Kidney (tissue), 14 donors: ENCODE measurements around the gene CLEC2L. TPM values are rescaled to one million over a fixed set of nuclear protein-coding genes. Genes with fewer than 3 reads are reported as not detected.

Experiments used
- DNase-seq, 5 donors: peaks; one replicate each; pipeline ENCODE4 v3.0.0-alpha.2; 2013 to 2020
- FAIRE-seq: peaks from 2 replicates; lab custom pipeline; 2012; peaks lifted over from hg19 to GRCh38; lab: Jason Lieb, UNC
- H3K27ac ChIP-seq, 2 donors: one replicate each; pipeline ENCODE4 v1.7.0; 2013; ENCODE audit warnings: low read depth in 2 of 2, low read length in 2 of 2, inconsistent platforms in 1 of 2
- H3K27me3 ChIP-seq: one replicate; pipeline ENCODE4 v1.7.1; 2013; ENCODE audit warnings: low read length, inconsistent platforms; ENCODE audit not compliant: control insufficient read depth, insufficient read depth
- H3K36me3 ChIP-seq, 3 donors: one replicate each; pipeline versions ENCODE4 v1.7.0 to v1.7.1; 2013; ENCODE audit warnings: low read length in 3 of 3, control low read depth in 1 of 3, inconsistent platforms in 1 of 3; ENCODE audit not compliant: insufficient read depth in 3 of 3, control insufficient read depth in 2 of 3
- H3K4me1 ChIP-seq, 3 donors: one replicate each; pipeline versions ENCODE4 v1.7.0 to v1.7.1; 2013; ENCODE audit warnings: low read length in 3 of 3, inconsistent platforms in 1 of 3, low read depth in 1 of 3; ENCODE audit not compliant: control insufficient read depth in 2 of 3, insufficient read depth in 2 of 3
- H3K4me3 ChIP-seq, 3 donors: one replicate each; pipeline versions ENCODE4 v1.7.0 to v1.8.1; 2013; ENCODE audit warnings: low read length in 3 of 3, control low read depth in 1 of 3, inconsistent platforms in 1 of 3
- H3K9ac ChIP-seq, 3 donors: one replicate each; pipeline versions ENCODE4 v1.7.0 to v1.7.1; 2013; ENCODE audit warnings: low read length in 3 of 3, control low read depth in 1 of 3, inconsistent platforms in 1 of 3
- H3K9me3 ChIP-seq, 3 donors: one replicate each; pipeline versions ENCODE4 v1.7.0 to v1.7.1; 2013; ENCODE audit warnings: low read length in 3 of 3, control low read depth in 1 of 3, inconsistent platforms in 1 of 3; ENCODE audit not compliant: control insufficient read depth in 2 of 3, insufficient read depth in 1 of 3
- CTCF ChIP-seq: IDR thresholded peaks from 3 replicates; pipeline ENCODE4 v1.5.1; 2012; ENCODE audit warnings: mild to moderate bottlenecking, moderate library complexity, borderline replicate concordance; ENCODE audit not compliant: insufficient read depth; ENCODE audit errors: extremely low read depth
- intact Hi-C: fragments of 100-400 bp; cut with DNase I; formaldehyde crosslinking; loops from one replicate; pipeline ENCODE4 v1.11.1; 2022
- polyA plus RNA-seq: library from polyadenylated mRNA; stranded (reverse); fragments of 350-450 nt; fragmentation: Illumina TruSeq; extraction: RNeasy Lipid Tissue Mini Kit (QIAGEN cat#74804); gene quantifications from one replicate; pipeline ENCODE4 v1.2.3, GENCODE V29; 2014; ENCODE audit warnings: low read depth, low replicate concordance; ENCODE audit not compliant: insufficient read depth
- total RNA-seq: library from RNA; stranded (reverse); fragmentation: NEBNext Ultra II Directional; extraction: Animal tissue kit (Norgen Biotek cat#: 25700); gene quantifications from one replicate; pipeline ENCODE4 v1.2.1, GENCODE V29; 2021
- donor health status: control.
- donor health status: control.
- donor health status: control.
- donor health status: control.
- donor health status: control.
- donor health status: DM: yes; HTN: yes; CAD: no.
- donor health status: Normal renal cell carcinoma (clear cell type).

The CLEC2L gene
- total and polyA plus RNA-seq, 2 donors from 2014 or later = not detected

- H3K9me3 ChIP-seq = no peaks in the 10 kb centered on the region
- H3K9ac ChIP-seq = no peak overlapping the region
- no peak for TF ChIP-seq CTCF
- no peak overlapping the region for H3K4me3 ChIP-seq
- H3K27ac ChIP-seq = no peak overlapping the region
- H3K4me1 ChIP-seq = no peaks in the 10 kb centered on the region
- FAIRE-seq = no peak
- peak in 1 of 5 donors; percentile 9 for DNase-seq
- intact Hi-C loops = no loop called here
- no peaks in the 10 kb centered on the region for H3K36me3 ChIP-seq
- H3K27me3 ChIP-seq = no peaks in the 10 kb centered on the region
Observed at GRCh38 chr7:139515266-139515665, 8.2 kb upstream of the CLEC2L start.

DNA sequence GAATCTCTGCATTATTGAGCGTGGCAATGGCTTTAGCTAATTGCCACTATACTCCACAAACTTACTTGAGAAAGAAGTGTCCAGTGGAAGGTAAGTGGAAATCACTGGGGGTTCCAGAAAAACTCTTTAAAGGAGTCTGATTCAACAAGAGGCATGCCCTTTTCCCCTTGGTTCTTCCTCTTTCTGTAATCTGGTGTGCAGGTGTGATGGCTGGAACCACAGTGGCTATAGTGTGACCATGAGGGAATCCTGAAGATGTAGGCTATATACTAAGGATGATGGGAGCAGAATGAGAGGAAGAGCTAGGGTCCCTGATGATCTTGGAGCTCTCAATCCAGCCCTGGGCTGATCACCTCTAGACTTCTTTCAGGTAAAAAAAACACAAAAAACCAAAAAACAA is 2.0 kb upstream of the CLEC2L start:
- Histone ChIP-seq H3K9ac (no peak overlapping the region), H3K27ac (no peak overlapping the region), H3K4me1 (peaks cover 0 to 2% (median 0%) of the 10 kb centered on the region in 3 donors), H3K9me3 (no peaks in the 10 kb centered on the region), H3K27me3 (peaks cover 6% of the 10 kb centered on the region), H3K36me3 (no peaks in the 10 kb centered on the region), H3K4me3 (no peak overlapping the region)
- DNase-seq (no peak), FAIRE-seq (no peak)
- no peak for TF ChIP-seq CTCF
- intact Hi-C loops = no loop called here

- peaks cover 6% of the 10 kb centered on the region for H3K27me3 ChIP-seq
- no peak for FAIRE-seq
Observed at GRCh38 chr7:139522830-139523198, 671 bp upstream of the CLEC2L start.

More at GRCh38 chr7:139522830-139523198, 671 bp upstream of the CLEC2L start:
- TF ChIP-seq CTCF = no peak
- Histone ChIP-seq H3K9me3 (no peaks in the 10 kb centered on the region), H3K4me1 (peaks cover 0 to 2% (median 0%) of the 10 kb centered on the region in 3 donors), H3K4me3 (no peak overlapping the region), H3K9ac (no peak overlapping the region), H3K36me3 (no peaks in the 10 kb centered on the region), H3K27ac (no peak overlapping the region)
- DNase-seq = no peak
- intact Hi-C loops = no loop called here
